Panc1 (cell line): ENCODE measurements around the gene TBC1D10A. TPM values are rescaled to one million over a fixed set of nuclear protein-coding genes. Genes with fewer than 3 reads are reported as not detected.

Experiments
- ATAC-seq: fragments of 200-7000 bp; cut with Tn5 transposase; 2 replicates; pipeline ENCODE4 v1.9.1; 2020; ENCODE audit warnings: mild to moderate bottlenecking, moderate library complexity
- BruUV-seq: library from RNA; stranded (reverse); fragments of 400-500 nt; replicated peaks from 2 replicates; lab custom pipeline; 2021; lab: Mats Ljungman, UMichigan
- CTCF ChIA-PET: fragments of 300-600 bp; sonication (Branson Sonifier 250); formaldehyde crosslinking; loops from one replicate; lab custom pipeline; 2022; ENCODE audit warnings: antibody characterized with exemption; lab: Charles Lee
- POLR2A ChIA-PET: fragments of 300-600 bp; sonication (Branson Sonifier 250); formaldehyde crosslinking; loops from one replicate; lab custom pipeline; 2022; ENCODE audit warnings: antibody characterized with exemption; lab: Charles Lee
- DNase-seq: peaks from one replicate; pipeline ENCODE4 v3.0.0-alpha.2; 2010; ENCODE audit warnings: low read depth, low spot score
- H3K27ac ChIP-seq: 2 replicates; pipeline ENCODE4 v1.5.1; 2011; ENCODE audit warnings: mild to moderate bottlenecking, low read length, inconsistent platforms
- H3K27me3 ChIP-seq: fragments of 200-500 bp; sonication (Bioruptor generic); 2 replicates; pipeline ENCODE4 v1.6.0; 2014; ENCODE audit warnings: low read length, inconsistent platforms; ENCODE audit not compliant: control insufficient read depth, insufficient read depth
- H3K36me3 ChIP-seq: fragments of 200-500 bp; sonication (Bioruptor generic); 2 replicates; pipeline ENCODE4 v1.5.1; 2014; ENCODE audit warnings: inconsistent platforms, mild to moderate bottlenecking, low read length, moderate library complexity; ENCODE audit not compliant: control insufficient read depth, insufficient read depth
- H3K4me1 ChIP-seq: 2 replicates; pipeline ENCODE4 v1.5.1; 2011; ENCODE audit warnings: inconsistent platforms, mild to moderate bottlenecking, low read length, moderate library complexity; ENCODE audit not compliant: control insufficient read depth, insufficient read depth
- H3K4me3 ChIP-seq, 2 experiments: 2 replicates each; pipeline ENCODE4 v1.5.1; 2011 to 2012; ENCODE audit warnings: low read depth in 2 of 2, low read length in 2 of 2, mild to moderate bottlenecking in 2 of 2, inconsistent platforms in 1 of 2, moderate library complexity in 1 of 2
- H3K9me3 ChIP-seq: fragments of 200-500 bp; sonication (Bioruptor generic); 2 replicates; pipeline ENCODE4 v1.5.1; 2014; ENCODE audit warnings: low read depth, mild to moderate bottlenecking, inconsistent platforms, low read length, moderate library complexity; ENCODE audit not compliant: control insufficient read depth, insufficient read depth
- POLR2AphosphoS5 ChIP-seq: IDR thresholded peaks from 2 replicates; pipeline ENCODE4 v1.6.1; 2012; ENCODE audit warnings: mild to moderate bottlenecking, low read depth, low read length, moderate library complexity
- SIN3A ChIP-seq: IDR thresholded peaks from 2 replicates; pipeline ENCODE4 v1.6.1; 2012; ENCODE audit warnings: low read depth, mild to moderate bottlenecking, low read length, moderate library complexity, borderline replicate concordance; ENCODE audit not compliant: insufficient read depth
- TCF7L2 ChIP-seq: IDR thresholded peaks from 2 replicates; pipeline ENCODE4 v1.6.1; 2011; ENCODE audit warnings: mild to moderate bottlenecking, low read depth, low read length, inconsistent platforms
- in situ Hi-C: cut with HindIII; loops from 2 replicates; pipeline ENCODE4 v1.10.0; 2016; ENCODE audit warnings: low sequenced_read_pairs, low pct_unique_long_range_greater_than_20kb
- intact Hi-C: fragments of 100-400 bp; cut with micrococcal nuclease; formaldehyde crosslinking; loops from one replicate; pipeline ENCODE4 v1.10.0; 2022; ENCODE audit not compliant: unreplicated experiment
- total RNA-seq: library from RNA; stranded (reverse); gene quantifications from one replicate; pipeline ENCODE4 v1.2.1, GENCODE V29; 2021; ENCODE audit not compliant: unreplicated experiment
- TF ChIP-seq, protein P1 (sequence below): fragments of 450-650 bp; IDR thresholded peaks from 2 replicates; pipeline ENCODE4 v1.5.1; 2017; ENCODE audit warnings: mild to moderate bottlenecking
- TF ChIP-seq, protein P2 (sequence below), 2 experiments: IDR thresholded peaks; 2 replicates each; pipeline ENCODE4 v1.6.1; 2011 to 2012; ENCODE audit warnings: low read depth in 2 of 2, control low read depth in 1 of 2, low read length in 1 of 2, mild to moderate bottlenecking in 1 of 2, moderate library complexity in 1 of 2; ENCODE audit not compliant: insufficient read depth in 1 of 2

TBC1D10A gene
- total RNA-seq, 1 experiment from 2014 or later: 14.9 TPM

DNA sequence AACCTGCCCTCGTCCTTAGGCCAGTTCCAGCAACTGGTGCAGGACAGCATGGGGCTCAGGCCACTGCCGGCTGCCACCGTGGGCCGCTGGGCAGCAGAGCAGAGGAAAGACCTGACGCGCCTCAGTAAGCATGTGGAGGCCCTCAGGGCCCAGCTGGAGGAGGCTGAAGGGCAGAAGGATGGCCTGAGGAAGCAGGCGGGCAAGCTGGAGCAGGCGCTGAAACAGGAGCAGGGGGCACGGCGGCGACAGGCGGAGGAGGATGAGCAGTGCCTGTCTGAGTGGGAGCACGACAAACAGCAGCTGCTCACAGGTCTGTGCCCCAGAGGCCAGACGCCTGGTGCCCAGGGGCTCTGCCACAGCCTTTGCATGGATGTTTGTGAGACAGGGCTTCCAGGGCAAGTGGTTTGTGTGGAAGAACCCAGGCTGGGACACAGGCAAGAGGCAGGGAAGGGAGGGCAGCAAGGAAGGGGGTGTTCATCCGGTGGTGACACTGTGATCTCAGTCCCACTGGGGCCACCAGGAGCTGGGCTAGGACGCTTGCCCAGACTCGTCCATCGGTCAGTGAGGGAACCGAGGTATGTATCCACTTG is 44.0 kb upstream of the TBC1D10A start:
- POLR2A ChIA-PET: no interaction called here
- Histone ChIP-seq H3K27ac (no peak overlapping the region), H3K27me3 (no peaks in the 10 kb centered on the region), H3K4me1 (no peaks in the 10 kb centered on the region; the same call in 1 of the 2 replicates), H3K36me3 (no peaks in the 10 kb centered on the region), H3K9me3 (no peaks in the 10 kb centered on the region), H3K4me3 (no peak overlapping the region)
- DNase-seq (no peak), ATAC-seq (no peak)
- no TSS peak for BruUV-seq
- CTCF ChIA-PET: no interaction called here
- in situ Hi-C loops (no loop called here), intact Hi-C loops (no loop called here)
- no peak for TF ChIP-seq POLR2AphosphoS5
- TF ChIP-seq SIN3A: no peak
- TF ChIP-seq, protein P1, sequence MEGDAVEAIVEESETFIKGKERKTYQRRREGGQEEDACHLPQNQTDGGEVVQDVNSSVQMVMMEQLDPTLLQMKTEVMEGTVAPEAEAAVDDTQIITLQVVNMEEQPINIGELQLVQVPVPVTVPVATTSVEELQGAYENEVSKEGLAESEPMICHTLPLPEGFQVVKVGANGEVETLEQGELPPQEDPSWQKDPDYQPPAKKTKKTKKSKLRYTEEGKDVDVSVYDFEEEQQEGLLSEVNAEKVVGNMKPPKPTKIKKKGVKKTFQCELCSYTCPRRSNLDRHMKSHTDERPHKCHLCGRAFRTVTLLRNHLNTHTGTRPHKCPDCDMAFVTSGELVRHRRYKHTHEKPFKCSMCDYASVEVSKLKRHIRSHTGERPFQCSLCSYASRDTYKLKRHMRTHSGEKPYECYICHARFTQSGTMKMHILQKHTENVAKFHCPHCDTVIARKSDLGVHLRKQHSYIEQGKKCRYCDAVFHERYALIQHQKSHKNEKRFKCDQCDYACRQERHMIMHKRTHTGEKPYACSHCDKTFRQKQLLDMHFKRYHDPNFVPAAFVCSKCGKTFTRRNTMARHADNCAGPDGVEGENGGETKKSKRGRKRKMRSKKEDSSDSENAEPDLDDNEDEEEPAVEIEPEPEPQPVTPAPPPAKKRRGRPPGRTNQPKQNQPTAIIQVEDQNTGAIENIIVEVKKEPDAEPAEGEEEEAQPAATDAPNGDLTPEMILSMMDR: no peak
- TF ChIP-seq TCF7L2: no peak
- TF ChIP-seq, protein P2, sequence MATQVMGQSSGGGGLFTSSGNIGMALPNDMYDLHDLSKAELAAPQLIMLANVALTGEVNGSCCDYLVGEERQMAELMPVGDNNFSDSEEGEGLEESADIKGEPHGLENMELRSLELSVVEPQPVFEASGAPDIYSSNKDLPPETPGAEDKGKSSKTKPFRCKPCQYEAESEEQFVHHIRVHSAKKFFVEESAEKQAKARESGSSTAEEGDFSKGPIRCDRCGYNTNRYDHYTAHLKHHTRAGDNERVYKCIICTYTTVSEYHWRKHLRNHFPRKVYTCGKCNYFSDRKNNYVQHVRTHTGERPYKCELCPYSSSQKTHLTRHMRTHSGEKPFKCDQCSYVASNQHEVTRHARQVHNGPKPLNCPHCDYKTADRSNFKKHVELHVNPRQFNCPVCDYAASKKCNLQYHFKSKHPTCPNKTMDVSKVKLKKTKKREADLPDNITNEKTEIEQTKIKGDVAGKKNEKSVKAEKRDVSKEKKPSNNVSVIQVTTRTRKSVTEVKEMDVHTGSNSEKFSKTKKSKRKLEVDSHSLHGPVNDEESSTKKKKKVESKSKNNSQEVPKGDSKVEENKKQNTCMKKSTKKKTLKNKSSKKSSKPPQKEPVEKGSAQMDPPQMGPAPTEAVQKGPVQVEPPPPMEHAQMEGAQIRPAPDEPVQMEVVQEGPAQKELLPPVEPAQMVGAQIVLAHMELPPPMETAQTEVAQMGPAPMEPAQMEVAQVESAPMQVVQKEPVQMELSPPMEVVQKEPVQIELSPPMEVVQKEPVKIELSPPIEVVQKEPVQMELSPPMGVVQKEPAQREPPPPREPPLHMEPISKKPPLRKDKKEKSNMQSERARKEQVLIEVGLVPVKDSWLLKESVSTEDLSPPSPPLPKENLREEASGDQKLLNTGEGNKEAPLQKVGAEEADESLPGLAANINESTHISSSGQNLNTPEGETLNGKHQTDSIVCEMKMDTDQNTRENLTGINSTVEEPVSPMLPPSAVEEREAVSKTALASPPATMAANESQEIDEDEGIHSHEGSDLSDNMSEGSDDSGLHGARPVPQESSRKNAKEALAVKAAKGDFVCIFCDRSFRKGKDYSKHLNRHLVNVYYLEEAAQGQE (IDR thresholded peaks at IDR 0.05; ENCODE audit: insufficient read depth in 1 of 2, low read depth in 2 of 2, low read length in 1 of 2): no peak

DNA sequence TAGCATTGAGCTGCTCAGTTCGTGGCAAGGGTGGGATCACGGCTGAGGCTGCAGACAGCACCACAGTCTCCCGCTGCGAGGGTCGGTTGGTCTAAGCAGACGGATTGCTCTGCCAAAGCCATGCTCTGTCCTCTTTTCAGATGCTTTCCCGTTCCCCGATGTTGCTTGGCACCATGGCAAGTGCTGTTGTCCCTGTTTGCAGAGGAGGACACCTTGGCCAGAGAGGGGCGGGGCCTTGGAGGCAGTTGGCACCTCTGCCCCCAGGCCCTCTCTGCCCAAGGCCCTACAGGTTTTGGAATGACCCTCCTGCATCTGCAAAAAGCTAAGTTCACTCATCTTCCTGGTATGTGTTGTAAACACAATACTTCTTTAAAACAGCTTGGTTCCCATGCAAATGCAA is 41.7 kb upstream of the TBC1D10A start:
- POLR2A ChIA-PET: interaction anchor here (0.6 kb wide), 1 partner anchor 1552 kb away, joined by 10 read pairs; no protein-coding TSS in a partner anchor
- CTCF ChIA-PET: no interaction called here
- no peaks in the 10 kb centered on the region for H3K9me3 ChIP-seq
- no peaks in the 10 kb centered on the region for H3K27me3 ChIP-seq
- intact Hi-C loops: no loop called here
- ATAC-seq (no peak), DNase-seq (no peak)
- no peak overlapping the region for H3K4me3 ChIP-seq
- H3K4me1 ChIP-seq: no peaks in the 10 kb centered on the region; the same call in 1 of the 2 replicates
- TF ChIP-seq POLR2AphosphoS5: no peak
- TF ChIP-seq, protein P1: no peak
- BruUV-seq: no TSS peak
- H3K27ac ChIP-seq: no peak overlapping the region
- no peaks in the 10 kb centered on the region for H3K36me3 ChIP-seq
- in situ Hi-C loops: no loop called here
